ENCODE measurements around the gene TMEM132A.

- TF ChIP-seq FOXJ3 (CRISPR knock-in tag; IDR thresholded peaks at IDR 0.05; ENCODE audit: borderline replicate concordance) (no peak), NFYB (CRISPR knock-in tag; conservative IDR thresholded peaks at IDR 0.05; ENCODE audit: low read depth) (no peak), SMAD3 (CRISPR knock-in tag; IDR thresholded peaks at IDR 0.05; ENCODE audit: borderline replicate concordance) (no peak), ATF3 (CRISPR knock-in tag; conservative IDR thresholded peaks at IDR 0.05) (no peak)
These were observed 20.4 kb downstream of the TMEM132A start for GRCh38 chr11:60944490-60945294.
